Stimulated activated CD8-positive, alpha-beta memory T cell treated with anti-CD3 and anti-CD28 coated beads, Interleukin-15, amount 100 ng/mL, for 24 hours (primary cell): ENCODE data around the gene AGPAT4.
"Not testable (repeated sequence)": the region's sequence is repeated elsewhere in the genome, so short reads cannot be mapped to it uniquely, and the experiment has no call there.

Source experiments
- DNase-seq: peaks from one replicate; pipeline ENCODE4 v3.0.0-alpha.2; 2020; ENCODE audit warnings: low read depth

The AGPAT4 gene

DNA sequence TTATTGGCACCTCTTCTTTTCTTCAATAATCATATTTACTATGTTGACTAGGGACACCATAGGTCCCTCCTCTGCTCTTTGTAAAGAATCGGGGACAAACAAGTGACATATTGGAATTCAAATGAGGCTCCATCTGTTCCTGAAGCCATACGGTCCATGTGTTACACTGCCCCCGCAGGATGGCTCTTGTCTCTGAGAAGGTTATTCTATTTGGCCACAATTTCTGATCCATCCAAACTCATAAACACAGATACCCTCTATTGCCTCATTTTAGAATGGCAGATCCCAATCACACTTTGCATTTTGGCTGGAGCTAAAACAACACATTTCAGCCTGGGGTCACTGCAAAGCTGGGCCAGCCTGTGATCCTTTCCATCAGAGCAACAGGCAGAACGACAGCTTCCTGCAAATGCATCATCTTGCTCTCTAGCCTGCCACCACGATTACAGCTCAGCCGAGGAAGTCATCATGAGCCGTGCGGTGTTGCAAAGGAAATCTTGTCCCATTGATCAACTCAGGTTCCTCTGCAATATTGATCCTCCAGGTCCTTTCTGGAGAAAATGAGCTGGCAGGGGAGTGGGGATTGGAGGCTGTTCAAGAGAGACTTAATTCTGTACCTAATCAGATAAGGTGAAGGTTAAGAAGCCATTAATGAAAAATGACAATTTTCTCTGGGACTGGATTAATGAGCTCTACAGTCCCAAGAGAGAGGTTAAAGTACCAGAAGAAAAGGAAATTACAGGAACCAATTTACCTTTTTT lies 73.1 kb downstream of the AGPAT4 start:
- DNase-seq, result no peak

DNA sequence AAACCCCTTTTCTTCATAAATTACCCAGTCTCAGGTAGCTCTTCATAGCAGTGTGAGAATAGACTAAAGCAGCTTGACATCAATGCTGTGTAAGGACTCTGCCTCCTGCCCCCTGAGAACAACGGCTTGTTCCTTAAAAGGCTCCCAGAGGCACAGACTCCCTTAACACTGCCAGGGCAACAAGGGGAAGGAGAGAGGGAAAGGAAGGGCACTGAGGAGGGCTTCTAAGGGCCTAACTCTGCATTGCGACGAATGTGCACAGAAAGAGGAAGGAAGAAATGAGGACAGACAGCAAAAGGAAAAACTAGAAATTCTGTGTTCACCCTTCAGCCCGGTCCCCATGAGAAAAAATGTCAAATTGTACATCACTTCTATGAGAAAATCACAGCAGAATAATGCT lies 74.0 kb downstream of the AGPAT4 start:
- no peak for DNase-seq

DNA sequence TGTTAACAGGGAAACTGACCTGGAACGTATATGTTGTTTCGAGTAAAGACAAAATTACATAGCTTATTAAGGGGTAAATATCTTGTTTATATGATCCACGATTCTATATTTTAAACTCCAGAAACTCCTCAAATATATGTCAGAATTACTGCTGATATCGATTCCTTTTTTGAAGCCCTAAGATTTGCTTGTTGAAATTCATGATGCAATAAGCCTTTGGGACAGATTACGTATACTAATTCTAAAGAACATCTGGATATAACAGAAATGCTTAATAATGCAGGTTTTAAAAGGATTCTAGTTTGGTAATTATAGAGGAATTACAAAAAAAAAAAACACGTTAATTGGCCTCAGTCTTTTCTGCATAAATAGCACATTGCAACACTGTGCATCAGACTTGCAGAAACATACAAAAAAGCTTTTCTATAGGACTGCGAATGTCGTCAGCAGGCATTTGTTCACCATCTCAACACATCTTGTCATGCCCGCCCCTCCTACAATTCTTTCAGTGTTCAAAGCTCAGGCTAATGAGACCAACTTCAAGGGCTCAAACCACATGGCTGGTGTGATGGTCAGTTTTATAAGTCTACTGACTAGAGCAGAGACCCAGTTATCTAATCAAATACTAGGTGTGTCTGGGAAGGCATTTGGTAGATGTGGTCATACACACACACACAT lies 74.9 kb downstream of the AGPAT4 start:
- DNase-seq, result no peak

DNA sequence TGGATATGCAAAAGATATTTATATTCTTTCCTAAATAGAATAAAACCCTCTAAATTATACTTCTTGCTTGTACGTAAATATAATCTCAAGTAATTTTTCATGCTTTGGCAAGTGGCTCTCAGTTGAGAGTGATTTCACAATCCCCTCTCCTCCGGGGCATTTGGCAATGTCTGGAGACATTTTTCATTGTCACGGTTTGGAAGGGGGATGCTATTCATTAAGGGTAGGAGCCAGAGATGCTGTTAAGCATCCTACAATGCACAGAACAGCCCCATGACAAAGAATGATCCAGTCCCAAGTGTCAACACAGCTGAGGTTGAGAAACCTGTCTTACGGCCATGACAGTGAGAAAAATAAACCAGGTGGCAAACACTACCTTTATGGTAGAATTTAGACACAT lies 75.7 kb downstream of the AGPAT4 start:
- DNase-seq, result no peak

DNA sequence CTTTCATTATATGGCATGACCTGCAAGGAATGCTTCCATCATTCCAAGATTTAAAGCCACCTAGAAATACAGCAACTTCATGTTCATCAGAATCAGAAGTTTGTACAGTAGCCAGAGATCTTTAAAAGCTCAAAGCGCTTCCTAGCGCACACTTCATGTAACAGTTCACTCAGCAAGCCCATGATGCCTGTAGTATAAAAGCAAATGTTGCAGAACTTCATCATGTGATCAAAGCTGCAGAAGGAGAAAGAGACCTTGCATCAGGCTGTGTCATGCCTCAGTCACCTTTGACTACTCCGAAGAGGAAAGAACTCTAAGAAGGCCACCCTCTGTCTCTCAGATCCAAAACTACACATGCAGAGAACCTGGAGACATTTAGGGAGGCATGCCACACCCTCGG lies 78.5 kb downstream of the AGPAT4 start:
- no peak for DNase-seq

DNA sequence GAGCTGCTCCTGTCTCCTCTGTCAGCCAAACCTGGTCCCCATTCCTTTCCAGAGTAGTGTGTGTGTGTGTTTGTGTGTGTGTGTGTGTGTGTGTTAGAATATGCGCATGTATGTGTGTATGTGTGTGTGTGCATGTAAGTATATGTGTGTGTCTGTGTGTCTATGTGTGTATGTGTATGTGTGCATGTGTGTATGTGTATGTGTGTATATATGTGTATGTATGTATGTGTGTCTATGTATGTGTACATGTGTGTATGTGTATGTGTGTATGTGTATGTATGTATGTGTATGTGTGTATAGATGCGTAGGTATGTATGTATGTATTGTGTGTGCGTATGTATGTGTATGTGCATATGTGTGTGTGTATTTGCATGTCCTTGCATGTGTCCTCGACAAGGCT lies 79.5 kb downstream of the AGPAT4 start:
- no peak for DNase-seq

DNA sequence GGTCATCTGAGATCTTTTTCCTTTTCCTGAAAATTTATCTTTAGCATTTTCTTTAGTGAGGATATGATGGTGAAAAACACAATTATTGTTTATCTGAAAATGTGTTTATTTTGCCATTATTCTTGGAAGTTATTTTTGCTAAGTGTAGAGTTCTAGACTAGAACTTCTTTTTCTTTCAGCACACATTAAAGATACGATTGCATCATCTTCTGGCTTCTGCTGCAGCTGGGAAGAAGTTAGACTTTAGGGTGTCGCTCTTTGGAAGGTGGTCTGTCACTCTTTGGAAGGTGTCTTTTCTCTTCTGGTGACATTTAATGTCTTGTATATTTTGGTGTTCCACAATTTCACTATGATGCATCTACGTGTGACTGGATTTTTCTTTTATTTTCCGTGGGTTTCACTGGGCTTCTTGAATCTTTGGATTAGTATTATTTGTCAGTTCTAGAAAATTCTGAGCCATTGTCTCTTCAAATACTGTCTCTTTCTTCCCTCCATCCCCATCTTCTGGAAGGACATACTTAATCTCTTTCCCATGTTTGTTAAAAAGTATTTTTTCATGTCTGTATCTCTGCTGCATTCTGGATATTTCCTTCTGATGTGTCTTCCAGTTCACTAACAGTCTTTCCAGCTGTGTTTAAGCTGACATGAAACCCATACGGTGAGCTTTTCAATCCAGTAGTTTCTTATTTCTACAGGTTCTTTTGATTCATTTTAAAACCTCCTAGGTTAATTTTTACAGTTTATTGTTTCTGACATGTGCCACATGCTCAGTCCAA lies 81.0 kb downstream of the AGPAT4 start:
- DNase-seq, result no peak

DNA sequence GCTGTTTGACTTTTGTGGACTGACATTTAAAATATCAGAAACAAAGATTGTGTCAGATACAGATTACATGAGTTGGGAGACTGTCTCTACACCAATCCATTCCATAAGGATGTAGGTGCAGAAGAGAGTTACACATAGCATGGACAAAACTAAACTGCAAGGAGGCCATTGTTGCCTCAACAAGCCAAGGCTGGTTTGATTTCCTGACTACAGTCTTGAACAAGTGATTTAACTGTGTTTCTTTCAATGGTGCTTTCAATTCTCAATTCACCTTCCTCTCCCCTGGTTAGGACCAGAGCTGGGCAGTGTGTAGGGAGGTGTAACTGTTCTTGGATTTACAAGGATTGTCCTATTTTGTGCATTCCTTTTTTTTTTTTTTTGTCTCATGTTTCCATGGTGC lies 82.2 kb downstream of the AGPAT4 start:
- DNase-seq, result no peak

DNA sequence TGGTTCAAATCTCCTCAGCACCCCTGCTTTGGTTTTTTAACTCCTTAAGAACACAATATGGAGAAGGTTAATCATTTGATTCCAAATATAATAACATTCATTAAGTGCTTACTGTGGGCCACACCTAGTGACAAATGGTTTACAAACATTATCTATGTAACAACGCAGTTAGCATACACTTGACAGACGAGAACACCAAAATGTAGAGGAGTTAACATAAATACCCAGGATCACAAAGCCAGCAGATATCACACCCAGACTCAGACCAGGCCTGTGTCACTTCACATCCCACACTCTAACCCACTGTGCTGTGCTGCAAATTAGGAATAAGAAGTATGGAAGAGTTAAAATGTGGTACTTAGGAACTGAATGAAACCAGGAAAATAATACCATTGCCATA lies 82.9 kb downstream of the AGPAT4 start:
- no peak for DNase-seq

DNA sequence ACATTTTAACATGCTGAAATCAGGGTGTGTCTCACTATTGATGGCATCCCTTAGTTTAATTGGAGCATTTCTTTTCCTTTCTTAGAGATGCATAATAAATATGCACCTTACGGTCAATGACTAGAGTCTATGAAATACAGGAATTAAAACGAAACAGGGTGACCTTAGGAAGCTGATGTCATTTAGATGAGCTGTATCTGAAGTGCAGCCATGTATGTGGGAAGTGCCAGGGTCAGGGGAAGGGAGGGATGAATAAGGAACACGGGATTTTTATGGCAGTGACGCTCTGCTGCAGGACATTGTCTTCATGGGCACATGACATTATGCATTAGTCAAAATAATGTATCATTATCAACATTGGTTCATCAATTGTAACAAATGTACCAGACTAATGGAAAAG lies 84.0 kb downstream of the AGPAT4 start:
- DNase-seq, result no peak

DNA sequence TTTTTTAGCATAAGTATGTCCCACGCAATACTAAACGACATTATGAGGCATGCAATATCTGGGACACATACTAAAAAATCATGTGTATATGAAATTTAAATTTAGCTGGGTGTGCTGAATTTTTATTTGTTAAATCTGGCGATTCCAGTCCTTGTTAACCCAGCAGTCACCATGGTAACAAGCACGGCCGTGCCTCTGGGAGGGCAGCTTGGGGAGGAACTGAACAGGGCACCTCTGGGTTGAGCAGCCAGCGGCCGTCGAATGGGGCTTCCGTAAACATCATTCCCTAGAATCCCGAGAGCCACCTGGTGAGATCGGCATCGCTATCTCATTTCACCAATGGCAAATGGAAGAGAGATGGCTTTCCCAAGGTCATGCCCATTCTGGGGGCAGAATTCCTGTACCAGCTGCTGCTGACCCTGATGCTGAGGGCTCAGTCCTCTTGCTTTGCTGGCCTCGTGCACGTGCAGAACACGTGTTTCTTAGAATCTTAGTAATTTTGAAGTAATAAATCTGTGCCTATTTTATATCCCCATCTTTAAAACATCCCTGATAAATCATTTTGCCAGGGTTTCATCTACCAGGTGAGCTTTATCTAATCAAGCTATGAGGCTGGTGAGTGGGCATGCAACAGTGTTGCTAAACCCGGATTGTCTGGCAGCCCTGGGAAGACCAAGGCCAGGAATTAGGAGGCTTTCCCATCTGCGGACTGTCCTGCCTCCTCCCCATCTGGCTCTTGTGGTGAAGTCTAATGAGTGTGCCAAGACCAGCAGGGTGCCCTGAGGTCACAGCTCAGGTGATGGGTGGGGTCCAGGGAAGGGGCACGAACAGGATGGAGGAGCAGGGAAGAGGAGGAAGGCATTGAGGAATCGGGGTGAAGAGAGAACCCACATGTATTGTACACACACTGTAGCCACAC lies 85.1 kb downstream of the AGPAT4 start:
- DNase-seq, result no peak

DNA sequence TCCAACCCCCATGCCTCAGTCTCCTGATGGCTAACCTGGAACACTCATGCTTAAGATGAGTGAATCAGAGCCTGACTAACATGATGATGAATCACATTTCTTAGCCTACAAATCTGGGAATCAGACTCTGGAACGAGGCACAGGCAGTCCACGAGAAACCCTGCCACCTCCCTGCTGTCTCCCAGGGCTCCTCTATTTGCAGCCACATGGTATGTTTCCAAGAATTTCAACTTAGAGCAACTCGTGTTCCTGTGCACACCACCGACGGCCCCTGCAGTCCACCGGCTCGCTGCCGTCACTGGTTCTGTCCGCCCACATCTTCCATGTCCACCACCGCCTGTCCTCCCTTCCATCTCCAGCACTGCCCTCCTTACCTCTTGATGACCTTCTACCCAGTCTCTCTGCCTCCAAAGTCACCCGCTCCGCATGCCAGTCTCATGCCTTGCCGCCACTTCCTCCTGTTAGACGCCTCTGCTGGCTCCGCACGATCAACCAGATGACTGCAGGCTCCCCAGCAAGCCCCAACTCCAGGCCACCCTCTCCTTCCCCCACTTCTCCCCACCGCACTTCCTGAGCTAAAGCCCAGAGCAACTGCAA lies 87.6 kb downstream of the AGPAT4 start:
- DNase-seq, result no peak

DNA sequence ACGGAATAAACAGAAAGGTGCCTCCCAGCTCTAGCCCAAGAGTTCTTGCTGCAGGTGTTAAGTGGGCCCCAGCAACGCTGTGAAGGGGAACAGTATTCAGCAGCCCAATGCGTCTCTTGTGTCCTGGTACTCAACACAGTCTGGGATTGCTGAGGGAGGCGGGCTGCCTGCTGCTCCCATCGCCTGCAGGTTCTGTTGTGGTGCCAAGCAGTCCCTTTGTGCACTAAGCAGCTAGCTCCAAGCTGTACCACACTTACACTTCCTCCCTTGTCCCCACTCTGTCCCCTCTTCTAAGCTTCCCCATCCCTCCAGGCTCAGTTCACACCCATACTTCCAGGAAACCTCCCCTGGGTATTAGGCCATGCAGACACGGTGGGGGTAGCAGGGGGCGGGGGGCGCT lies 92.7 kb downstream of the AGPAT4 start:
- DNase-seq, result no peak

DNA sequence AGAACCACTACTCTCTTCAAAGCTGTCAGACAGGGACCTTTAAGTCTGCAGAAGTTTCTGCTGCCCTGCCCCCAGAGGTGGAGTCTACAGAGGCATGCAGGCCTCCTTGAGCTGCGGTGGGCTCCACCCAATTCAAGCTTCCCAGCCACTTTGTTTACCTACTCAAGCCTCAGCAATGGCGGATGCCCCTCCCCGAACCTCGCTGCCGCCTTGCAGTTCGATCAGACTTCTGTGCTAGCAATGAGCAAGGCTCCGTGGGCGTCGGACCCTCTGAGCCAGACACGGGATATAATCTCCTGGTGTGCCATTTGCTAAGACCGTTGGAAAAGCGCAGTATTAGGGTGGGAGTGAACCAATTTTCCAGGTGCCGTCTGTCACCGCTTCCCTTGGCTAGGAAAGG lies 95.7 kb downstream of the AGPAT4 start:
- not testable (repeated sequence) for DNase-seq

DNA sequence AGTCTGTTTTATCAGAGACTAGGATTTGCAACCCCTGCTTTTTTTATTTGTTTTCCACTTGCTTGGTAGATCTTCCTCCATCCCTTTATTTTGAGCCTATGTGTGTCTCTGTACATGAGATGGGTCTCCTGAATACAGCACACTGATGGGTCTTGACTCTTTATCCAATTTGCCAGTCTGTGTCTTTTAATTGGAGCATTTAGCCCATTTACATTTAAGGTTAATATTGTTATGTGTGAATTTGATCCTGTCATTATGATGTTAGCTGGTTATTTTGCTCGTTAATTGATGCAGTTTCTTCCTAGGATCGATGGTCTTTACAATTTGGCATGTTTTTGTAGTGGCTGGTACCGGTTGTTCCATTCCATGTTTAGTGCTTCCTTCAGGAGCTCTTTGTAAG lies 97.4 kb downstream of the AGPAT4 start:
- not testable (repeated sequence) for DNase-seq

DNA sequence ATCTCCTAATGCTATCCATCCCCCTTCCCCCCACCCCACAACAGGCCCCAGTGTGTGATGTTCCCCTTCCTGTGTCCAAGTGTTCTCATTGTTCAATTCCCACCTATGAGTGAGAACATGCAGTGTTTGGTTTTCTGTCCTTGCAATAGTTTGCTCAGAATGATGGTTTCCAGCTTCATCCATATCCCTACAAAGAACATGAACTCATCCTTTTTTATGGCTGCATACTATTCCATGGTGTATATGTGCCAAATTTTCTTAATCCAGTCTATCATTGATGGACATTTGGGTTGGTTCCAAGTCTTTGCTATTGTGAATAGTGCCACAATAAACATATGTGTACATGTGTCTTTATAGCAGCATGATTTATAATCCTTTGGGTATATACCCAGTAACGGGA lies 101.1 kb downstream of the AGPAT4 start:
- not testable (repeated sequence) for DNase-seq

DNA sequence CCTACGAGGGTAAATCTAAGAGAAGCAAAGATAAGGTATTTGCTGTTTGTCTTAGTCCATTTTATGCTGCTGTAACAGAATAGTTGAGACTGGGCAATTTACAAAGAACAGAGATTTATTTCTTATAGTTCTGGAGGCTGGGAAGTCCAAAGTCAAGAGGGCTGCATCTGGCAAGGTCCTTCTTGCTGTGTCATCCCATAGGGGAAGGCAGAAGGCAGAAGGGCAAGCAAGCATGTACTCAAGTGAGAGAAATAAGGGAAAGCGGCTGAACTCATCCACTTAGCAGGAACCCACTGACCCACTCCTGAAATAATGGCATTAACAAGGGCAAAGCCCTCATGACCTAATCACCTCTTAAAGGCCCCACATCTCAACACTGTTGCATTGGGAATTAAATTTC lies 102.7 kb downstream of the AGPAT4 start:
- DNase-seq, result no peak

DNA sequence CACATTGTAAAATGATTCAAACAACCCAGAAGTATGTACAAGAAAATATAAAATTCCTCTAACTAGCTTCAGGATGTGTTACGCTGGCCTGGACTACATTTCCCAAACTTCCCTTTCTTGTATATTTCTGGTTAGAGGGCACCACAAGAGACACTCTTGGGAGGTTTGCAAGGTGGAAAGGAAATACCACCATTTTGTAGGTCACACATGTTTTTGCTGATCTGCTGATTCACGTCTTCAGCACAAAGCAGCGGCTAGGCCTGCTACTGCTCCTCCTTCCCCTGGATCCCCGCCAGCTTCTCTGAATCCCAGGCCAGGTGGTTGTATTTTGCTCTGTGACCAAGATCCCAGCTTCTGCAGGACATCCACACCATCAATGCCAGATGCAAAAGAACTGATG lies 104.2 kb downstream of the AGPAT4 start:
- DNase-seq, result no peak

DNA sequence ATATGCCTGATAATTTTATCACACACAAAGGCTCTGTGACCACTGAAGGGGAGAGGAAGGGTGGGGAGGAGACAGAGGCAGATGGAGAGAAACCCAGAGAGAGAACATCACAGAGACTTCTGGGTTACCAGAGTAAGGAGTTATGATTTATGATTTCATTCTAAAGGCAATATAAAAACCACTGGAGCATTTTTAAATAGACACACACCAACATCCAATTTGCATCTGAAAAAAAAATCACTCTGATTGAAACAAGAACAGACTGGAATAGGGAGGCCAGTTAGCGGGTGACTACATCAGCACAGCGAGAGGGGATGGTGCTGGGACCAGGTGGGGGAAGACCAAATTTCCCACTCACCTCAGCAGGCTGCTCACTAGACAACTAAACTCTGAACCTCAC lies 104.8 kb downstream of the AGPAT4 start:
- DNase-seq, result no peak

DNA sequence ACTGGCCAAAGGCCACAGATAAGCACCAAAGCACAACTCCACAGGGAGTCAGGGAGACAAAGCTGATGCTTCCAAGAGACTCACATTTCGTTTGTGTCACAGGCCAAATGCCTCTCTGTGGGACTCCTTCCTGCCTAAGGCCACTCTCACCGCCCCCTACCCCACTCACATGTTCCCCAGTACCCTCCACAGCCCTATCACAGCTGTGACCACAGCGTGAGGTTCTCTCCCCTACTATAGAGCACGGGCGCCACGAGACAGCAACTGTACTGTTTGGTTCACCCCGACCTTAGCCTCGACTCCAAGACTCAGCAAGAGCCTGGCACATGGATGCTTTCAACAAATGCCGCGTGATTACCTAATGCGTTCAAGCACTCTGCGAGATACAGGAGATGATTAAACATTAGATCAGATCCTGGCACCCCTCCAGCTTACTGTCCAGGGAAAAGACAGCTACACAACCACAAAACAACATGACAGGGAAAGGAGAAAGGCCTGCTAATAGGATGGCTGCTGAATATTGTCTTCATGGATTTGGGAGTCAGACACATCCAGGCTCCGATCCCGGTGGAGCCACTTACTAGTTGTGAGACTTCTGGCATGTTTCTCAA lies 105.5 kb downstream of the AGPAT4 start:
- no peak for DNase-seq

DNA sequence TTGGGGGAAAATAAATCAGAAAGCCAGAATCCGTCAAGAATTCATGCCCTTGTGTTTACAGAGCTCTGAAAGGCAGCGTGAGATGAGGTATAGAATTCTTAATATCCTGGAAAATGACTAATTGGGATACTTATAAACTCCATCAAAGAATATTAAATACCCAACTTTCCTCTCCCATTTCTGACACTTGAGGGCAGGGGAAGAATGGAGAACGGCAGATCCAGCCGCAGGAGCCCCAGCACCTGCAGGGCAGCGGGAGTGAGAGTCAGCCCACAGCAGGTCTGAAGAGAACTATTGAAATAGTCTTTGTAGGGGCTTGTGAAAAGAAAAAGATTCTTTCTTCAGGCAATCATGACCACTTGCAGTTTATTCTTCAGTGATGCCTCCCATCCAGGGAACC lies 107.2 kb downstream of the AGPAT4 start:
- no peak for DNase-seq
